NCI-H1694 (cell line): ENCODE results near the gene NRP2.
A peak's percentile ranks its signal among the peaks of the same experiment; 100 is the strongest.

Experiments
- DNase-seq: peaks from one replicate; lab custom pipeline; 2025; lab: John Stamatoyannopoulos, UW

The NRP2 gene

DNA sequence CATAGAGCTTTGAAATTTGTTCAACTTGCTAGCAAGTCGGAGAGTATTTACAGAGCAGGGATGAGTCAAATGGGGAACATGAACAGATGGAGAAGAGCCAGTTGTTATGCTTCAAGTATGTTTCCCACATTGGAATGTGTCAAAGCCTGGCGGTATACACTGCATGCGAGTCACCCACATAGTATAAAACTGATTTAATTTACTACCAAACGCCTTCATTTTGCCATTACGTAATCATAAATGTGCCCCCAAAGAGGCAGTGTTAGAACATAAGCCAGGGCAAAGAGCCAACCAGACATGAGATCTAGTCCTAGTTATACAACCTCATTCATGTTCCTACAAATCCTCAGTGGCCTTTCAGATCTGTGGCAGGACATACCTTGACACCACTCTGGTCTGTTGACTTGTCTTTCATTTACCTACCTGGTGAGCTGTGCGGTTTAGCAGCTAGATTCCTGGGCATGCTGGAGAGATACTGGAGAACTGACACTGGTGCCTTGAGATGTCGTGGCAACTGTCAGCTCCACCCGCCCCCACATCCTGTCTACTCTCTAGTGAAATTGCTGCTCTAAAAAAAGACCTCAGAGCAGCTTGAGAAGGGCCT is 21.7 kb upstream of the NRP2 start:
- DNase-seq = peak; percentile 75

DNA sequence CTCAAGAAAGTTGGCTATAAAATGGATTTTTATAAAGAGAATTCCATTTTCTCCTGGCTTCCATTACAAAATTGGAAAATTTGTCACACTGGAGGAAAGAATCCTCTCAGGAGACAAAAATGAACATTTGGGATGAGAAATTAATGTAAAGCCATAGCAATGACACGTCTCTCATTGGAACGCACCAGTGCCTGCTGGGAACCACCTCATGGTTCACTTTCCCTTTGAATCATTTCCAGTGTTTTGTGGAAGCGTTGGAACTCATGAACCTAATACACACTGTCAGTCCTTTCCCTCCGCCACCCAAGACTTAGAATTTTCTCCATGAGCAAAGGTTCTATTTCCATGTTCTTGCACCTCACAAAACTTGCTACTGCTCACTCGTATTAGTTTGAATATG is 21.0 kb upstream of the NRP2 start:
- no peak for DNase-seq

DNA sequence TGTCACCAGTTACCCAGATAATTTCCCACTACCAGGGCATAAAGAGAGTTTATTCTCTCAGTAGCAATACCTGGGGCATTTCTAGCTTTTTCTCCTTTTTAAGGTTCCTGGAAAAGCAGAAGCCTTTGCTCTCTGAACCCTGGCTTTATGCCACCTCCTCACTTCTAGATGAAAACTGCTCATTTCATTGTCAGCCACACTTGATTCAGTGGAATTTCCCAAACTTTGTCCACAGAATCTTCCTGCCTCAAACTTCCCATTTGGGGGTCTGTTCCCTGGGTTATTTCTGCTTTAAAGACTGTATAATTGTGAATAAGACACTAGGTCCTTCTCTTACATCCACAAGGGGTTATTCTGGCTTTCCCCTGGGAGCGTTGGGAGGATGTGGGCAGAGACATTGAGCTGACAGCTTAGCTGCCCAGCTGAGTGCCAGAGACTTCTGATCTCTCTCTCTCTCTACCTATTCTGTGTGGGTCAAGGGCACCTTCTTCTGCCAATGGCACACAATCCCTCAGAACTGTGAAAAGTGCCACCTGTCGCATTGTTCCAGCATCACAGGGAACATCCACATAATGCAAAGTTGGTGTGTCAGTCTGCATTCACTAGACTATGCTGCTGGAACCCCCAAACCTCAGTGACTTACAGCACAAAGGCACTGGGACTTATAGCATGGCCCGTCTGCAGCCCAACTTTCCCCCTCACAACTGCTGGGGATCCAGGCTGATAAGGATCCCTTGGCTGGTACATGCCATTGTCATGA is 19.9 kb upstream of the NRP2 start:
- no peak for DNase-seq

DNA sequence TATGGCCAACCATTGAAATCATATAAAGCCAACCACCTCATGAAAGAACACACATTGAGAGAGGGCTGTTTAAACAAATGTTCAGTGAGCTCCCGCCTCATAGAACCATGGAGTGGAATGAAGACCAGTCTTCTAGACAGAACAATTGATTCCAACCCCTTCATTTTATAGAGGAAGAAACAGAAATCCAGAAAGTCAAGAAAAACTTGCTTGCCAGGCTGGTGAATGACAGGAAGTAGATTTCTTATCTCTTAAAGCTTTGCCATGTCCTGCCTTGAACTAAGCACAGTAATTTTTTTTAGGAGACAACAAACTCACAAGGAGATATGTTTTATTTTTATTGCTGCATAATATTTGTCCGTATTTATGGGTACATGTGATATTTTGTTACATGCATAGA is 16.5 kb upstream of the NRP2 start:
- no peak for DNase-seq

DNA sequence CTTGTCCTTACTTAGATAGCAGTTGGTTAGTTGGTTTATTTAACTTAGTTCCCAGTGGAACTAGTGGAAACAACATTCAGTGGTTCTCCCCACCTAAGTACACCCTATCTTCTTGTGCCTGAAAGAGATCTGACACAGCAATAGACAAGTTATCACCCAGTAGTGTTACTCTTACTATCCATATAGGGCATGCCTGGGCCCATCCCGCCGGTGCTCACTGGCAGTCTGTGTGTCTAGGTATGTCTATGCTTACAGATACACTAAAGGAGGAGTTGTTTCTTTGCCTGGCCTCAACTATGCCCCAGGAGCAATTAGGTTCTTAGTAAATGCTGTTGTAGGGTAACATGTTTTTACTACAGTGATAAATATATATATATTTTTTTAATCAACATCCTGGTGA is 12.0 kb upstream of the NRP2 start:
- DNase-seq = no peak

DNA sequence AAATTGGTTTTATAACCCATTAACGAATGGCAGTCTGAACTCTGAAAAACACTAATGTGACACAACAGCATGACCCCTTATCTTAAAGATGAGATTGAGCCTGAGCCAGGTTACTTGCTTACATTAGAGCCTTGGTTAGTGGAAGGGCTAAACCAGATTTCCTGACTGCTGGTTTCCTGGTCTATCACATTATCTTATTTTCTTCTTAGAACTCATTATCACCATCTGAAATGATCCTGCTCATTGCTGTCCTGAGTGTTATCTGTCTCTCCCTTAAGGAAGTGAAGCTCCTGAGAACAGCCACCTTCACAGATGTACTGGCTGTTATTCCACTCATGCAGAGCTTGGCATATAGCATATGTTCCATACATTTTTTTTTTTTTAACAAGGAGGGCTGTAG is 9.0 kb upstream of the NRP2 start:
- DNase-seq = no peak

DNA sequence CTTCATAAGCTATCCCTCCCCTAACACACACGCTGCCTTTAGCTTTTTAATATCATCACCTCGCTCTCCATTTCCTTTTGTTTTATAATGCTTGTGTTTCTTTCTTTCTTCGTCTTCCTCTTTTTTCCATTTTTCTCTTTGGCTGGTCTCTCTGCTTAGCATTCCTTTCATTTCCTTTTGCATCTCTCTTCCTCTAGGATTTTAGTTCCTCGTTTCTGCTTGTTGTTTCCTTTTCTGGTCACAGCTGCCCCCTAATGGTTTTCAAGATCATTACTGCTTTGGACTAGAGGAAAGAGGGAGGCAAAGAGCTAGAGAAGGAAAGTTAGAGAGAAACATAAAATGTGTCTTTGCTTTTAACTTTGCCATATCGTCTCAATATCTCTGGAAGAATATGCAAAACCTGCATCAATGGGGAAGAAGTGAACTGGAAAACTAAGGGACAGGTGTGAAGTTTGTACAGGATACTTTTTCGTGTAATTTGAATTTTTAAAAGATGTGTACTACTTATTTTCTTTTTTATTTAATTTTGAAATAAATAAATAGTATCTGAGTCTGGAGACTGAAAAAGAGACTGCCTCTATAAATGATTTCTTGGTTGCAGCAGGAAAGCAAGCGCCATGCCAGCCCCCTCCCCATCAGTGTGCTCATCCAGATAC is 6.3 kb upstream of the NRP2 start:
- peak; percentile 30 for DNase-seq

DNA sequence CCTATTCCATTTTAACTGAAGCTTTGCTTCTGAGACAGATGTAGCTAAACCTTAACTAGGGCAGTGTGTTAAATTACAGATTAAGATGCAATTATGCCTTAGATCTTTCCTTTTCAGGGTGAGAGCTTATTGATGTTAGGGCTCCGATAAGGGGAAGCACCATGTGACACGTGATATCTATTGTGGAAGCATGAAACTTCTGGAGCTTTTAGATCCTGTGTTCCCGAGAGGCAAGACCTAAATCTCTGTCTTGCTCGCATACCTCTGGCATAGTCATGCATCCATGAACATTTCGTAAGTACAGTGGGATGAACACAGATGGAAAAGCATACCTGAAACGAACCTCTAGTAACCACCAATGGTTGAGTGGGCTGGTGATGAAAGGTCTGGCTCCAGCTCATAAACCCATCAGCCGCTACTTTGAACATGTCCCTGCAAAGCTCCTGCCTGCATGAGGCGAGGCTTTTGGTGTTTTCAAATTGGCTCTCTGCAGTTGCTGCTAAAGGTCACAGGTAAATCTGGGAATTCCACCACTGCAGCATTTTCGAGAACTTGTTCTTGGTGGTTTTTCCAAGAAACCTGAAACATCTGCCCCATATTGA is 3.7 kb upstream of the NRP2 start:
- DNase-seq = no peak

DNA sequence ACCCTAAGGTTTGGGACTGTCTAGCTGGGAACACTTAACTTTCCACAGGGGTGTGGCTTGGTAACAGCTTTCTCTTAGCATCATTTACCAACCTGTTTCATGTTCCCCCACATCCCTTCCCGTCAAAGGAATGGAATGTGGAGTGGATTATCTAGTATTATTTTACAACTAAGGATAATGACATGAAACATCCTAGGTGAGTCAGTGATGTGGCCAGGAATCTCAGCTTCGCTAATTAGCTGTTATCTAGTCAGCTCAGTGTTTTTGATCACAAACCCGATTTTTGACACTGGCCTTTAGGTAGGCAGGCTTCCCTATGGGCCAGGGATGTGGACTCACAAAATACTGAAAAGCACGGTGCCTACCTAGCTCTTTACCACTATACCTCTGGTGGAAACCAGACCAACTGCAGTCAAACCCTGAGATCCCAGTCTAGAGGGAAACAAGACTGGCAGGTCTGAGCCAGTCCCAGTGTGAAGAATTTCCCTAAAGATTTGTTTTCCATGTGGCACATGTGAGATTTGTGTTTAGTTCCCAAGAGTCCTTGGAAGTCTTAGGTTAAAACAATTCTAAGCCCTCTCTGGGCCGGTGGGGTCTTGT is 2.8 kb upstream of the NRP2 start:
- no peak for DNase-seq

DNA sequence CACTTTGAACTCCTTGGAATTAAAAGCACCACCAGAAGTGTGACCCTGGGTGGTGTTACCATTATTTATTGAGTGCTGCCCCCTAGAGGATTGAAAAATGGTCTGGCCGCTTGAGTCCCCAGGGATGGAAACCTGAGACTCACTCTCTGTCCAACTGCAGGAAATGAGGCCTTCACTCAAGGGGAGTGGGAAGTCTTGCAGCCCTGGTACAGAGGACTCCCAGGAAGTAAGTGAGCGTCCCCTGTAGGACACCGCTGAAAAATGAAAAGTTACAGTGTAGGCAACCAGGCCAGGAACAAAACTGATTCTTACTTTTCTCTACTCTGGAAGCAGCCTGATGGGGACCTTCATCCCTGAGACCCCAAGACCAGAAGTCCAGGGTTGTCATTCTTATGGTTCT is 2.2 kb upstream of the NRP2 start:
- DNase-seq = peak; percentile 89

DNA sequence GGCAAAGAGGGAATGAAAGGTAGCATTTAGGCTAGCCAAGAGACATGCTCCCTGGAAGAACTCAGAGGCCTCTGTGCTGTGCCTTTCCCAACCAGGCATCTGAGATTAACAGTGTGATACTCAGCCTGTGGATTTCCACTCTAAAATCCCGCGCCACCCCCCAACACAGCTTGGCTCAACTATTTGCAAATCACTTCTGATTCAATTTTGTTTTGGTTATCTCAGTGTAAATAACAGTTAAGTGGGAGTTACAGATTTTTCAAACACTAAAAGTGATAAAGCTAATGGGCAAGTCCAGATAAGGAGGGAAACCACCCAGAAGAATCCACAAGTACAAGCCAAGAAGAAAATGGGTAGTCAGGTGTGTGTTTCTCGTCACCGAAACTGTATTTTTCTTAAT is 1.4 kb upstream of the NRP2 start:
- DNase-seq = no peak

DNA sequence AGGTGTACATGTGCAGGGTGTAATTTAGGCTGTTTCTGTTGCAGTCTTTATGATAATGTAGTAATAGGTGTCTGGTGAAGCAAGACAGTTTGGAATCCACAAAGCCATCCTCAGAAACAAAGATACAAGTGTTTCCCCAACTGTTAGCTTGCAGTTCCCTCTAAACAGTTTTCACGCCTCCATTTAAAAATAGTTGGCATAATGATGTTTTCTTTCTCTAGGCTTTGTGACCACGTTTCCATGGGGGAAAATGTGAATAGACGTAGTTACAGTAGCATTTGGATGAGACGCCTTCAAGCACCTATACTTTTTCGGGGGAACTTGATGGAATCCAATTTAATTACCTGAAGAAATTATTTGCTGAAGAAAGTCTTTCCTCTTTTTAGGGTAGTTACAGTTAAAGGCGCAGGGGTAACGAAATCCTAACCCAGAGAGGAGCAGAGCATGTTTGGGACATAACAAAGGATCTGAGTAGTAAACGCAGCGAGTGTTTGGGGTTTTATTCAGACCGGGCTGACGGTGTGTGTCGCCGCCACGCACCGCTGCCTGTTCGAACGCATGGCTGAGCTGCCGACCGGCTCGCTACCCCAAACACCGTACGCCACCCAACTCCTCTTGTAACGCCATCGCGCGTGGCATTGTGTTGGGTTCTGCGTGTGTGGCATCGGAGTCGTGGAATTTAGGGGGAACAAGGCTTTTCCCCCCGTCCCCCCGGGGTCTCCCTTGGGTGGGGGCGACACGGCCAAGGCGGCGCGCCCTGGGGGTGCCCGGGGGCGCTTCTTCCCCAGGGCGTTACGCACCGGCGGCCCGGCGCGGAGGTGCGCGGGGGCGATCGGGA is 681 bp upstream of the NRP2 start:
- no peak for DNase-seq

DNA sequence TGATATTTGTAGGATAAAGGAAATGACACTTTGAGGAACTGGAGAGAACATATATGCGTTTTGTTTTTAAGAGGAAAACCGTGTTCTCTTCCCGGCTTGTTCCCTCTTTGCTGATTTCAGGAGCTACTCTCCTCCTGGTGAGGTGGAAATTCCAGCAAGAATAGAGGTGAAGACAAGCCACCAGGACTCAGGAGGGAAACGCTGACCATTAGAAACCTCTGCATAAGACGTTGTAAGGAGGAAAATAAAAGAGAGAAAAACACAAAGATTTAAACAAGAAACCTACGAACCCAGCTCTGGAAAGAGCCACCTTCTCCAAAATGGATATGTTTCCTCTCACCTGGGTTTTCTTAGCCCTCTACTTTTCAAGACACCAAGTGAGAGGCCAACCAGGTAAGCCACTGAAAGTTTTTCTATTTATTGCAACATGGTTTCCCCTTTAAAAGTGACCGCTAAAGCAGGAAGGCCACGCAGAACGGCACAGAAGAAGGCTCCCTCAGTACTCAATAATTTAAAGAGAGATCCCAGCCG is 735 bp downstream of the NRP2 start:
- no peak for DNase-seq

DNA sequence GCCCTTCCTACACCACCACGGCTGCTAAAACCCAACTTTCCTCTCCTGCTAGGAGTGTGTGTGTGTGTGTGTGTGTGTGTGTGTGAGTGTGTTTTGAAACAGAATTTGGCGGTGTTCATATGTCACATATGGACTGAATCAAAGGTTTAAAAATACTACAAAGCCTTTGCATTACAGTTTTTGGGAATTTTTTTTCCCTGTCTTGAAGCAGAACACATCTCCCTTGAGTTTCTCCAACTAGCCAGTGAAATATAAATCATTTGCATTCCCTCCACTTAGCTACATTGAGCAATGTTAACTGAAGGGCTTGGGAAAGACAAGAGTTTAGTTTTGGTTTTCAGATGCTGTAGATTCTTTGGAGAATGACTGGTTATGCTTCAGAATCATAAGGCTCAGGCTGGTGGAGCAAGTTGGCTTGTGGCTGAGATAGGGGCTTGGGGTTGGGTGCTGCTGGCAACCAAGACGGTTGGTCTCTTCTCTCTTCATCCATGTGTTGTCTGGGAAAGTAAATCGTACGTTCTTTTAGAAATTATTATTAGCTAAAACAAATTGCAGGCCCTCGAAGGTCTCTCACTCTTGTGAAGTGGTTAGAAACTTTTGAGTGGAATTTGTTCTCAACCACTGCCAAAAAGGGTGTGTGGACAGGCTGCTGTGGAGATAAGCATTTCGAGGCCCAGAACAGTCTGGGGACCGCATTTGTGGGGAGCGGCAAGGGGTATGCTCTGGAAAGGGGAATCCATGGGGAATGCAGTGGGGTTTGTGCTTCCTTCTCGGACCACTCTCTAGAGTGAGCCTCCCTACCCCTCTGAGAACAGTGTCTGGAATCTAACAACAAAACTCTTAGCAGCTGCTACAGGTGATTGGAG is 1.4 kb downstream of the NRP2 start:
- DNase-seq = no peak

DNA sequence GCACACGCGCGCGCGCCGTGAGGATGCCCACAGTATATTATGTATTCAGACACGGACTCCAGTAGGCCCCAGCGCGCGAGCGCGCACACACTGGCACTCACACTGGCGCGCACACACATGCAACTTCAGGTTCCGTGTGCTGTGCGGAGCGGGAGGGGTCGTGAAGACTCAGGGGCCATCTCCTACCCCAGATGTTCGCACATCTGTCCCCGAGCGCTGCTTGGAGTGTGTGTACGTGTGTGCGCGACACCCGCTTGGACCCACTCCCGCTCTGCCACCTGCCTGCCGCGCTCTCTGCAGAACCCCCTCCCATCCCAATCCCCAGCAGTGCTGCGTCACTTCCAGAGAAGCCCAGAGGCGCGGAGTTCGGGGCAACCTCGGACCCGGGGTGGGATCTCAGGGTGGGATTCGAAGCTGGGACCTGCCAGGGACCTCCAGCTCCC is 2.6 kb downstream of the NRP2 start:
- no peak for DNase-seq

DNA sequence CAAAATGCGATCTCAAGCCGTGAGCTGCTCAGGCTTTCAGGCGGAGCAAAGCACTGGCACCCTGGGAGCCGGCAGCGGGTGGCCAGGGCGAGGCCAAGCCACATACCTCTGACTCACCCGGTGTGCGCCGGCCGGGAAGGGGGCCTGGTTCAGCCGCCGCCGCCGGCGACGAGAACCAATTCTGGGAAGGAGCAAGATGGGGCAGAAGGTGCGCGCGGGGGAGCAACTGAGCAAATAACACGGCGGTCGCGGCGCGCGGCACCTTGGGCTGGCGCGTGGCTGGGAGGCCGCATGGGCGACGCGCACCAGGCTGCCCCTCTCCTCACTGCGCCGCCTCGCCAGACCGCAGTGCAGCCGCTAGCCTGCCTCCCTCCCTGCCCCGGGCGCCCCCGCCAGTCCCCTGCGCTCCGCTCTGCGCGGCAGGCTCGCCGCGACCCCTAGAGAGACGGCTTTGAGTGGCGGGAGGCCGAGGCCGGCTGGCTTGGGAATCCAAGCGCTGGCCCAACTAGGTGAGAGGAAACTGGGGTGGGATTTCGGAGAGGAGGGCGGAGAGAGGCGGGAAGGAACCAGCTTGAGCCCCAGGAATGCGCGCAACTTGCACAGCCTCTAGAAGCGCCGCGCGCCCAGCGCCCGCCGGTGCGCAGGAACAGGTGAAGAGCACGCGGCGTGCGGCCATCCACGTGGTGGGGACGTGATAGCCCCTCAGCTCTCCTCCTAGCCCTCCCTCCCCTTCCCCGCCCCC is 3.2 kb downstream of the NRP2 start:
- no peak for DNase-seq

DNA sequence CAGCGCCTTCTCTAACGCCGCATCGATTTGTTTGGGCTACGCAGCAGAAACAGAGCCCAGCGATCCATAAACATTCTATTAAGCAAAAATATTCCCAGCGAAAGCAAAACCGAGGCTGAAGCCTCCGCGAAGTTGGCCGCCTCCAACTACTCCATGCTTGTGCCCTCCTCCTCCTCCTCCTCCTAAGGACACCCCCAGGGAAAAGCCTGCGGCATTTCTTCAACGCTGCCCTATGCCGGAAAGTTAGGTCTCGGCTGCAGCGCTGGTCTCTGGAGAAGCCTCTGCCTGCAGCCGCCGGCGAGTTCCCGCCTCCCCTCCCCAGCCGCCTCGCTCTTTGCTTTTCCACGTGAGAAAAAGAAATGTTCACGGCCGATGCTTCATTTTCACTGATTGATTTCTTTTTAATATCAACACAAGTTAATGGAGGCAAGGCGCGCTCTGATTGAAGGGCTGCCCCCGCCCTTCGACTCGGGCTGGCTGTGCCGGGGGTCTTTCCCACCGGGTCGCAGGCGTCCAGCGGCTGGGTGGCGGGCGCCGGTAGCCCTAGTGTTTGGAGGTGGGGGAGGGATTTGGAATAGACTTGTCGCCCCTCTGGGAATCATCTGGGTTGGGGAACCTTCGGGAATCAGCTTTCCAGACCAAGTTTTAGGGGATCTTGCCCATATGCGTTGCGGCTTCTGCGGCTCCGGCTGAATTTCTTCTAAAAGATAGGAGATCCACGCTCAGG is 3.9 kb downstream of the NRP2 start:
- no peak for DNase-seq

DNA sequence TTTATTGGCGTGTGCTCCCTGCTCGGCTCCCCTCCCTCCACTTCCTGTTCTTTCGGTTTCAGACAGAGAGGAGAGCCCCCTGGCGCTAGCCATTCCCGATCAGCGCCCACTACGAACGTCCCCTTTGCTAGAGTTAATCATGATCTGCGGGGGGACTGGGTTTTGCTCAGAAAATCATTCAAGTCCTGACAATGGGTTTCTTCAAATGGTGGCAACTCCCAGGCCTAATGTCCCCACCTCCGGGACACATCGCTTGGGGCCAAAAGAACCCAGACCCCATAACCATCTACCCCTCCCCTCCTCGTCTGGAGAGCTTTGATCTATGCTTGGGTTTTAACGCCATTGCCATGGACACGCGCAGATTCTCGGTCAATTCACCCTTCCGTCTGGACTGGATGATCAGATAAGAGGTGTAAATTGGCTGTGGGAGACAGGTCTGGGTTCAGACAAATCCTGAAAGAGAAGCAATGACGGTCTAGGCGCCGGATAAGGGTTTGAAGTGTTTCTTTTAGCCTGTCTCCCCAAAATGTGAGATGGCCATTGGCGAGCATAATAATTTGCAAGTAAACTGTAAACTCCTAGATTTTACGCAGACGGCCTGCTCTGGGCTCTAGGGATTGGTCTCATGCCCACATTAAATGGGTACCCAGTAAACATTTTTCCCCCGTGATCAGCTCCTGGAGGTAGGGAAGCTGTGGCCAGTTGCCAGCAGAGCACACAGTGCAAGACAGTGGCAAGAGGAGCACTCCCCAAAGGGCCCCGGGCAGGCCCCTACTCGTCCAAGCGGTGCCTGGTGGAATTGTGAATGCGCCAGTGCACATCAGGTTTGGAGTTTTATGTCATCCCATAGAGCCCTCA is 4.7 kb downstream of the NRP2 start:
- no peak for DNase-seq
